Karpas-422 (cell line): ENCODE results near the gene RFC5. TPM values are rescaled to one million over a fixed set of nuclear protein-coding genes. Genes with fewer than 3 reads are reported as not detected.

Experiments used
- DNase-seq: peaks from one replicate; pipeline ENCODE4 v3.0.0-alpha.2; 2015
- H2AFZ ChIP-seq: fragments of 200-600 bp; sonication (generic); 2 replicates; pipeline ENCODE4 v1.6.1; 2014; ENCODE audit warnings: antibody characterized with exemption, low read length, mixed read lengths
- H3K27ac ChIP-seq: fragments of 200-600 bp; sonication (generic); 2 replicates; pipeline ENCODE4 v1.5.1; 2014; ENCODE audit warnings: mild to moderate bottlenecking, low read length, moderate library complexity
- H3K27me3 ChIP-seq: fragments of 200-600 bp; sonication (generic); 2 replicates; pipeline ENCODE4 v1.6.1; 2014; ENCODE audit warnings: low read length, mixed read lengths
- H3K36me3 ChIP-seq: fragments of 200-600 bp; sonication (generic); 2 replicates; pipeline ENCODE4 v1.6.1; 2014; ENCODE audit warnings: low read length, mixed read lengths; ENCODE audit not compliant: insufficient read depth
- H3K4me1 ChIP-seq: fragments of 200-600 bp; sonication (generic); 2 replicates; pipeline ENCODE4 v1.6.1; 2014; ENCODE audit warnings: mild to moderate bottlenecking, low read length, mixed read lengths
- H3K4me2 ChIP-seq: fragments of 200-600 bp; sonication (generic); 2 replicates; pipeline ENCODE4 v1.6.1; 2014; ENCODE audit warnings: low read length, low read depth, mild to moderate bottlenecking; ENCODE audit not compliant: poor library complexity, severe bottlenecking
- H3K4me3 ChIP-seq: fragments of 200-600 bp; sonication (generic); 2 replicates; pipeline ENCODE4 v1.5.1; 2014; ENCODE audit warnings: mild to moderate bottlenecking, antibody characterized with exemption, low read length, mixed read lengths
- H3K79me2 ChIP-seq: fragments of 200-600 bp; sonication (generic); 2 replicates; pipeline ENCODE4 v1.6.1; 2014; ENCODE audit warnings: mild to moderate bottlenecking, low read length, mixed read lengths
- H3K9ac ChIP-seq: fragments of 200-600 bp; sonication (generic); 2 replicates; pipeline ENCODE4 v1.6.0; 2014; ENCODE audit warnings: low read length
- H3K9me2 ChIP-seq: fragments of 200-600 bp; sonication (generic), shearing (Covaris generic); replicated peaks from 2 replicates; pipeline ENCODE4 v1.6.0; 2014; ENCODE audit warnings: mild to moderate bottlenecking, low read length, moderate library complexity; ENCODE audit not compliant: insufficient read depth
- H3K9me3 ChIP-seq: fragments of 300-700, 200-600 bp; sonication (generic); 2 replicates; pipeline ENCODE4 v1.6.1; 2014; ENCODE audit warnings: low read length, mixed read lengths
- H4K20me1 ChIP-seq: fragments of 200-600 bp; sonication (generic); 2 replicates; pipeline ENCODE4 v1.6.1; 2014; ENCODE audit warnings: mild to moderate bottlenecking, antibody characterized with exemption, low read length, low read depth; ENCODE audit not compliant: insufficient read depth
- total RNA-seq: library from RNA; depleted of rRNA; stranded (reverse); fragments of >200 nt; shearing (Covaris generic); gene quantifications from 2 replicates; pipeline ENCODE4 v1.2.3, GENCODE V29; 2014; ENCODE audit warnings: low replicate concordance

The RFC5 gene
- total RNA-seq, 1 experiment from 2014 or later, result 28.7 TPM

- no peak for DNase-seq
- Histone ChIP-seq H4K20me1 (no peaks in the 10 kb centered on the region), H3K9me3 (no peaks in the 10 kb centered on the region), H3K9me2 (no peaks in the 10 kb centered on the region), H3K79me2 (no peaks in the 10 kb centered on the region; the same call in 1 of the 2 replicates), H3K4me2 (peak overlapping the region; percentile 85), H3K27ac (no peak overlapping the region), H3K9ac (peak overlapping the region; percentile 82), H3K36me3 (no peaks in the 10 kb centered on the region), H3K4me3 (peak overlapping the region; percentile 86), H3K4me1 (peaks cover 29% of the 10 kb centered on the region), H2AFZ (0 out of 2 replicates have a peak overlapping the region, but pooled peaks have one; percentile 56), H3K27me3 (0 out of 2 replicates have a peak, but pooled peaks cover 5% of the 10 kb centered on the region)
Observed at GRCh38 chr12:118059341-118060191, 43.1 kb downstream of the RFC5 start.

- Histone ChIP-seq H3K27me3 (0 out of 2 replicates have a peak, but pooled peaks cover 5% of the 10 kb centered on the region), H3K79me2 (no peaks in the 10 kb centered on the region; the same call in 1 of the 2 replicates), H3K4me2 (peak overlapping the region; percentile 85), H3K27ac (no peak overlapping the region), H3K9me3 (no peaks in the 10 kb centered on the region), H3K4me3 (peak overlapping the region; percentile 86), H4K20me1 (no peaks in the 10 kb centered on the region; the same call in 1 of the 2 replicates), H3K36me3 (no peaks in the 10 kb centered on the region), H3K4me1 (peaks cover 38% of the 10 kb centered on the region), H3K9me2 (no peaks in the 10 kb centered on the region), H2AFZ (peak overlapping the region; percentile 56; the same call in 1 of the 2 replicates), H3K9ac (peak overlapping the region; percentile 82)
- DNase-seq, result no peak
Observed at GRCh38 chr12:118060301-118061010, 44.0 kb downstream of the RFC5 start.

- DNase-seq, result peak; percentile 66
- H3K4me1 ChIP-seq, result peaks cover 42% of the 10 kb centered on the region
- no peaks in the 10 kb centered on the region; the same call in 1 of the 2 replicates for H4K20me1 ChIP-seq
- no peaks in the 10 kb centered on the region for H3K36me3 ChIP-seq
- H3K9me3 ChIP-seq, result no peaks in the 10 kb centered on the region
- peak within 1 kb of the TSS; percentile 95 for H3K4me2 ChIP-seq
- H3K9me2 ChIP-seq, result no peaks in the 10 kb centered on the region
- H2AFZ ChIP-seq, result peak within 1 kb of the TSS; percentile 89
- peak within 1 kb of the TSS; percentile 82 for H3K9ac ChIP-seq
- H3K27me3 ChIP-seq, result 0 out of 2 replicates have a peak, but pooled peaks cover 5% of the 10 kb centered on the region
- peak within 1 kb of the TSS; percentile 86 for H3K4me3 ChIP-seq
- no peak within 1 kb of the TSS for H3K27ac ChIP-seq
- H3K79me2 ChIP-seq, result no peaks in the 10 kb centered on the region; the same call in 1 of the 2 replicates
Observed at GRCh38 chr12:118061011-118061872, 44.7 kb downstream of the RFC5 start, which contains the start of gene WSB2. WSB2 (minus strand) TSS chr12:118061179; CDS start chr12:118061048, 131 bp downstream.

GRCh38 chr12:118061873-118062843 lies 45.7 kb downstream of the RFC5 start:
- DNase-seq, result no peak
- peak overlapping the region; percentile 89 for H2AFZ ChIP-seq
- peaks cover 42% of the 10 kb centered on the region for H3K4me1 ChIP-seq
- H3K27ac ChIP-seq, result no peak overlapping the region
- H4K20me1 ChIP-seq, result no peaks in the 10 kb centered on the region; the same call in 1 of the 2 replicates
- H3K9me3 ChIP-seq, result no peaks in the 10 kb centered on the region
- H3K27me3 ChIP-seq, result 0 out of 2 replicates have a peak, but pooled peaks cover 5% of the 10 kb centered on the region
- no peaks in the 10 kb centered on the region for H3K9me2 ChIP-seq
- H3K4me2 ChIP-seq, result peak overlapping the region; percentile 95
- no peaks in the 10 kb centered on the region for H3K36me3 ChIP-seq
- no peaks in the 10 kb centered on the region; the same call in 1 of the 2 replicates for H3K79me2 ChIP-seq
- H3K4me3 ChIP-seq, result peak overlapping the region; percentile 71
- H3K9ac ChIP-seq, result peak overlapping the region; percentile 71

GRCh38 chr12:118063576-118064391 lies 47.3 kb downstream of the RFC5 start:
- no peak overlapping the region for H3K9ac ChIP-seq
- H3K9me2 ChIP-seq, result no peaks in the 10 kb centered on the region
- H3K9me3 ChIP-seq, result no peaks in the 10 kb centered on the region
- H3K4me1 ChIP-seq, result peaks cover 42% of the 10 kb centered on the region
- H2AFZ ChIP-seq, result no peak overlapping the region
- no peaks in the 10 kb centered on the region for H3K36me3 ChIP-seq
- no peaks in the 10 kb centered on the region; the same call in 1 of the 2 replicates for H3K79me2 ChIP-seq
- H3K4me2 ChIP-seq, result no peak overlapping the region
- no peak overlapping the region for H3K4me3 ChIP-seq
- no peak overlapping the region for H3K27ac ChIP-seq
- 0 out of 2 replicates have a peak, but pooled peaks cover 5% of the 10 kb centered on the region for H3K27me3 ChIP-seq
- no peak for DNase-seq
- H4K20me1 ChIP-seq, result no peaks in the 10 kb centered on the region; the same call in 1 of the 2 replicates

- Histone ChIP-seq H3K4me3 (no peak overlapping the region), H3K9me2 (no peaks in the 10 kb centered on the region), H4K20me1 (no peaks in the 10 kb centered on the region; the same call in 1 of the 2 replicates), H3K27ac (no peak overlapping the region), H3K4me1 (peaks cover 38% of the 10 kb centered on the region), H3K36me3 (no peaks in the 10 kb centered on the region), H3K4me2 (no peak overlapping the region), H3K27me3 (0 out of 2 replicates have a peak, but pooled peaks cover 5% of the 10 kb centered on the region), H3K9me3 (no peaks in the 10 kb centered on the region), H3K79me2 (no peaks in the 10 kb centered on the region; the same call in 1 of the 2 replicates), H2AFZ (no peak overlapping the region), H3K9ac (no peak overlapping the region)
- peak; percentile 63 for DNase-seq
Observed at GRCh38 chr12:118064608-118065007, 48.1 kb downstream of the RFC5 start.
